ENCODE data around the gene ACVR1. TPM values are rescaled to one million over a fixed set of nuclear protein-coding genes. Genes with fewer than 3 reads are reported as not detected.

Gene ACVR1
- total RNA-seq, 1 experiment from 2014 or later, result 26.4 TPM

- ChIA-PET POLR2A (no interaction called here), CTCF (no interaction called here)
- no peaks in the 10 kb centered on the region for H3K9me3 Mint-ChIP-seq (ENCODE audit: unreplicated experiment)
- peaks cover 18% of the 10 kb centered on the region for H3K4me1 Mint-ChIP-seq (ENCODE audit: insufficient read depth, unreplicated experiment)
- H3K27me3 Mint-ChIP-seq (ENCODE audit: insufficient read depth, unreplicated experiment), result no peaks in the 10 kb centered on the region
- no peak overlapping the region for H3K4me3 Mint-ChIP-seq (ENCODE audit: unreplicated experiment)
- peaks cover 30% of the 10 kb centered on the region for H3K36me3 Mint-ChIP-seq (ENCODE audit: insufficient read depth, unreplicated experiment)
- BruUV-seq (replicated peaks), result no TSS peak
- no peak overlapping the region for H3K27ac Mint-ChIP-seq (ENCODE audit: low read depth, unreplicated experiment)
- no peak for DNase-seq (ENCODE audit: unreplicated experiment)
- no peak for TF ChIP-seq CTCF (IDR thresholded peaks at IDR 0.05; ENCODE audit: unreplicated experiment)
- intact Hi-C loops (cut with micrococcal nuclease), result no loop called here
Observed at GRCh38 chr2:157822533-157822932, 53.6 kb downstream of the ACVR1 start.

- intact Hi-C loops (cut with micrococcal nuclease), result no loop called here
- no peak overlapping the region for H3K27ac Mint-ChIP-seq (ENCODE audit: low read depth, unreplicated experiment)
- peaks cover 38% of the 10 kb centered on the region for H3K36me3 Mint-ChIP-seq (ENCODE audit: insufficient read depth, unreplicated experiment)
- no peak for DNase-seq (ENCODE audit: unreplicated experiment)
- H3K9me3 Mint-ChIP-seq (ENCODE audit: unreplicated experiment), result no peaks in the 10 kb centered on the region
- TF ChIP-seq CTCF (IDR thresholded peaks at IDR 0.05; ENCODE audit: unreplicated experiment), result no peak
- ChIA-PET CTCF (no interaction called here), POLR2A (interaction anchor here (0.6 to 0.9 kb wide), 2 partner anchors 9 to 12 kb away, joined by 3 to 4 read pairs; no protein-coding TSS in a partner anchor)
- no peak overlapping the region for H3K4me3 Mint-ChIP-seq (ENCODE audit: unreplicated experiment)
- H3K27me3 Mint-ChIP-seq (ENCODE audit: insufficient read depth, unreplicated experiment), result no peaks in the 10 kb centered on the region
- peaks cover 18% of the 10 kb centered on the region for H3K4me1 Mint-ChIP-seq (ENCODE audit: insufficient read depth, unreplicated experiment)
- BruUV-seq (replicated peaks), result no TSS peak
Observed at GRCh38 chr2:157821519-157822131, 54.5 kb downstream of the ACVR1 start.

- H3K27me3 Mint-ChIP-seq (ENCODE audit: insufficient read depth, unreplicated experiment), result no peaks in the 10 kb centered on the region
- H3K4me3 Mint-ChIP-seq (ENCODE audit: unreplicated experiment), result no peak overlapping the region
- peaks cover 29% of the 10 kb centered on the region for H3K36me3 Mint-ChIP-seq (ENCODE audit: insufficient read depth, unreplicated experiment)
- ChIA-PET POLR2A (no interaction called here), CTCF (no interaction called here)
- peak overlapping the region; percentile 61 for H3K27ac Mint-ChIP-seq (ENCODE audit: low read depth, unreplicated experiment)
- DNase-seq (ENCODE audit: unreplicated experiment), result no peak
- peaks cover 11% of the 10 kb centered on the region for H3K4me1 Mint-ChIP-seq (ENCODE audit: insufficient read depth, unreplicated experiment)
- no TSS peak for BruUV-seq (replicated peaks)
- intact Hi-C loops (cut with micrococcal nuclease), result no loop called here
- TF ChIP-seq CTCF (IDR thresholded peaks at IDR 0.05; ENCODE audit: unreplicated experiment), result no peak
- H3K9me3 Mint-ChIP-seq (ENCODE audit: unreplicated experiment), result no peaks in the 10 kb centered on the region
Observed at GRCh38 chr2:157820193-157820592, 55.9 kb downstream of the ACVR1 start.

- no peak for TF ChIP-seq CTCF (IDR thresholded peaks at IDR 0.05; ENCODE audit: unreplicated experiment)
- POLR2A ChIA-PET, result no interaction called here
- peaks cover 6% of the 10 kb centered on the region for H3K4me1 Mint-ChIP-seq (ENCODE audit: insufficient read depth, unreplicated experiment)
Observed at GRCh38 chr2:157819761-157820160, 56.4 kb downstream of the ACVR1 start.

More at GRCh38 chr2:157819761-157820160, 56.4 kb downstream of the ACVR1 start:
- Mint-ChIP-seq H3K9me3 (ENCODE audit: unreplicated experiment) (no peaks in the 10 kb centered on the region), H3K27ac (ENCODE audit: low read depth, unreplicated experiment) (no peak overlapping the region), H3K4me3 (ENCODE audit: unreplicated experiment) (no peak overlapping the region), H3K27me3 (ENCODE audit: insufficient read depth, unreplicated experiment) (no peaks in the 10 kb centered on the region), H3K36me3 (ENCODE audit: insufficient read depth, unreplicated experiment) (peaks cover 25% of the 10 kb centered on the region)
- DNase-seq (ENCODE audit: unreplicated experiment), result no peak
- intact Hi-C loops (cut with micrococcal nuclease), result no loop called here
- CTCF ChIA-PET, result no interaction called here
- BruUV-seq (replicated peaks), result no TSS peak

All from MCF 10A (cell line).